Vagina (tissue), 2 donors: Measurements from ENCODE around the gene ZNF219. TPM values are rescaled to one million over a fixed set of nuclear protein-coding genes. Genes with fewer than 3 reads are reported as not detected.

ENCODE experiments used
- DNase-seq, 2 donors: peaks; one replicate each; pipeline ENCODE4 v3.0.0-alpha.2; 2017; ENCODE audit errors: extremely low spot score in 2 of 2
- H3K27ac ChIP-seq: fragments of 200-600 bp; sonication (generic); one replicate; pipeline ENCODE4 v1.5.1; 2019
- H3K27me3 ChIP-seq: fragments of 200-600 bp; sonication (generic); one replicate; pipeline ENCODE4 v1.5.1; 2019
- H3K36me3 ChIP-seq, 2 donors: fragments of 200-600 bp; sonication (generic); one replicate each; pipeline ENCODE4 v1.5.1; 2017 to 2019
- H3K4me1 ChIP-seq: fragments of 200-600 bp; sonication (generic); one replicate; pipeline ENCODE4 v1.5.1; 2019
- H3K4me3 ChIP-seq, 2 donors: fragments of 200-600 bp; sonication (generic); 1 replicate in 1 of 2; 2 replicates in 1 of 2; pipeline ENCODE4 v1.5.1; 2016 to 2019
- H3K9me3 ChIP-seq: fragments of 200-600 bp; sonication (generic); one replicate; pipeline ENCODE4 v1.5.1; 2019
- POLR2A ChIP-seq, 2 donors: fragments of 450-650 bp; IDR thresholded peaks; one replicate each; pipeline ENCODE4 v1.6.1; 2017; ENCODE audit warnings: antibody characterized with exemption in 2 of 2, mild to moderate bottlenecking in 2 of 2, moderate library complexity in 2 of 2
- POLR2AphosphoS5 ChIP-seq, 2 donors: sonication (generic); formaldehyde crosslinking; IDR thresholded peaks; one replicate each; pipeline ENCODE4 v1.9.0; 2017; ENCODE audit warnings: antibody characterized with exemption in 2 of 2, mild to moderate bottlenecking in 2 of 2, low read depth in 1 of 2; ENCODE audit not compliant: insufficient read depth in 1 of 2
- intact Hi-C: fragments of 100-400 bp; cut with DNase I; formaldehyde crosslinking; loops from one replicate; pipeline ENCODE4 v1.15.1; 2023
- total RNA-seq: library from RNA; depleted of rRNA; stranded (reverse); fragments of >200 nt; gene quantifications from one replicate; pipeline ENCODE4 v1.2.3, GENCODE V29; 2016
- TF ChIP-seq, protein P1 (sequence below), 3 experiments: fragments of 450-650 bp in 2 of 3; fragments of 200-600 bp in 1 of 3; sonication (generic) in 1 of 3; IDR thresholded peaks; one replicate each; pipeline ENCODE4 v1.5.1; 2017 to 2019; ENCODE audit warnings: antibody characterized with exemption in 3 of 3, mild to moderate bottlenecking in 2 of 3, moderate library complexity in 2 of 3

The ZNF219 gene
- total RNA-seq, 1 donor from 2014 or later: 69.2 TPM

DNA sequence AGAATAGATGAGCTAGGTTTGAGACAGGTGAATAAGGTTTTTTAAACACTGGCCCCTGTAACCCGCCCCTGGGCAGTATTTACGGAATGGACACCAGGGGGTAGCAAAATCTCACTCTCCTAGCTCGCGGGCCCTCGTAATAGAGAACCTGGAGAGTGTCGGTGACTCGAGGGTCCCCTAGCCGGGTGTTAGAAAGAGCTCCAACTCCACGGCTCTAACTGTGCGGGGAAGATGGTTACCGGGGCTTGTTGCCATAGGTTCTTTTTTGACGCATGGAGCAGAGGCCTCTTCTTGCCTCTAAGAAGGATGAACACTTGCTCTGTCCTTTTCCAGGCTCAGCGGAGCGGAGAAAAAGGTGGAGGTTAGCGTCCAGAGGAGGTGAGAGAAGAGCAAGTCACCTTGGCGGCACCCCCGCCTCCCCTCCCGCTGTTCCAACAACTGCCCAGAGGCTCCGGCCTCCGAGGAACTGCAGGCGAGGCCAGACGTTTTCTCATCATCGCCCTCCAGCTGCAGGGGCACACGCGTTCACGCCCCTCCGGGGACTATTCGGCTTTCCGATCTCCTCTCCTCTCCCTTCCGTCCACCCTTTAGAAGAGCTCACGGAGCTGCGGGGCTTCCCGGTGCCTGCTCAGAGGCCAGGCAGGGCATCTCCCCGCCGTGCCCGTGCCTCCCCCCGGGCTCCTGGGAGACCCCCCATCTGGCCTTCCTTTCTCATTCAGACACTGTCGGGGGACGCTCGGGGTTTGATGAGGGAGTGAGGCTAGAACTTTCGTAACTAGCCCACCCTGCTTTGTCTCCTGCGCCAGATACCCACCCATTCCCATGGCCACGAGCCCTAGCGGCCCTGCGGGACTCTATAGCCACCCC lies 29.7 kb downstream of the ZNF219 start:
- Histone ChIP-seq H3K36me3 (no peaks in the 10 kb centered on the region), H3K27ac (peak overlapping the region; percentile 95), H3K27me3 (no peaks in the 10 kb centered on the region), H3K4me1 (peaks cover 45% of the 10 kb centered on the region), H3K4me3 (peak overlapping the region; percentile 71 to 73), H3K9me3 (no peaks in the 10 kb centered on the region)
- intact Hi-C loops: loop anchor here (1.0 kb wide), 1 partner anchor 36 kb away; no protein-coding TSS in a partner anchor
- DNase-seq: no peak
- TF ChIP-seq, protein P1, sequence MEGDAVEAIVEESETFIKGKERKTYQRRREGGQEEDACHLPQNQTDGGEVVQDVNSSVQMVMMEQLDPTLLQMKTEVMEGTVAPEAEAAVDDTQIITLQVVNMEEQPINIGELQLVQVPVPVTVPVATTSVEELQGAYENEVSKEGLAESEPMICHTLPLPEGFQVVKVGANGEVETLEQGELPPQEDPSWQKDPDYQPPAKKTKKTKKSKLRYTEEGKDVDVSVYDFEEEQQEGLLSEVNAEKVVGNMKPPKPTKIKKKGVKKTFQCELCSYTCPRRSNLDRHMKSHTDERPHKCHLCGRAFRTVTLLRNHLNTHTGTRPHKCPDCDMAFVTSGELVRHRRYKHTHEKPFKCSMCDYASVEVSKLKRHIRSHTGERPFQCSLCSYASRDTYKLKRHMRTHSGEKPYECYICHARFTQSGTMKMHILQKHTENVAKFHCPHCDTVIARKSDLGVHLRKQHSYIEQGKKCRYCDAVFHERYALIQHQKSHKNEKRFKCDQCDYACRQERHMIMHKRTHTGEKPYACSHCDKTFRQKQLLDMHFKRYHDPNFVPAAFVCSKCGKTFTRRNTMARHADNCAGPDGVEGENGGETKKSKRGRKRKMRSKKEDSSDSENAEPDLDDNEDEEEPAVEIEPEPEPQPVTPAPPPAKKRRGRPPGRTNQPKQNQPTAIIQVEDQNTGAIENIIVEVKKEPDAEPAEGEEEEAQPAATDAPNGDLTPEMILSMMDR (IDR thresholded peaks at IDR 0.05): peak in 2 of 3 experiments; percentile 68 to 75
- TF ChIP-seq POLR2A (IDR thresholded peaks at IDR 0.05) (no peak), POLR2AphosphoS5 (IDR thresholded peaks at IDR 0.05; ENCODE audit: insufficient read depth in 1 of 2, low read depth in 1 of 2) (peak in 1 of 2 donors; percentile 33)

DNA sequence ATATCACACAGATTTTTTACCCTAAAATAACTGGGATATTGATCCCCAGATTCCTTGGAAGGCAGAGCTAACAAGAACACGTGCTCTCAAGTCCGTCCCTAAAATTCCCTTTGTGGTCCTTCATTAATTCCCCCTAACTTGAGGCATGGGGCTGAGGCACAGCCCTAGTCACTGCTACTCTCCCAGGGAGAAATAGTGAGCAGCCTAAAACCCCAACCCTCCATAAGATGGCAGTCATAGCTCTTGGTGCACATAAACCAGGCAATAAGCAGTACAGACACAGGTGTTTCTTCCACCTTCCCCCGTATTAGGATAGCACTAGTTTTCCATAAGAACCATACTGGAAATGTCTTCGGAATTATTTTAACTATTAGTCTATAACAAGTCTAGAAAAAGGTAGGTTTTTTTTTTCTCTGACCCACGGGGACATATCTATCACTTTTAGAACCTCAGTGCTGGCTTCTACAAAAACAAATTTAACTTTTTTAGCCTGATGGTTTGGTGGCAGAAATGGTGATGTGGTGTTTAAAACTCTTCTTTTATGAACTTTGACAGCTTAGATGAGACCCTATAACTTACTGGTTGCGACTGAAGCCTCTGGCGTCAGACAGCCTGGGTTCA lies 31.5 kb downstream of the ZNF219 start:
- Histone ChIP-seq H3K4me1 (peaks cover 31% of the 10 kb centered on the region), H3K27ac (no peak overlapping the region), H3K4me3 (no peak overlapping the region), H3K9me3 (no peaks in the 10 kb centered on the region), H3K27me3 (no peaks in the 10 kb centered on the region), H3K36me3 (no peaks in the 10 kb centered on the region)
- DNase-seq: no peak
- intact Hi-C loops: no loop called here
- no peak for TF ChIP-seq POLR2AphosphoS5 (IDR thresholded peaks at IDR 0.05; ENCODE audit: insufficient read depth in 1 of 2, low read depth in 1 of 2)
- TF ChIP-seq POLR2A (IDR thresholded peaks at IDR 0.05): no peak
- TF ChIP-seq, protein P1 (IDR thresholded peaks at IDR 0.05): no peak

DNA sequence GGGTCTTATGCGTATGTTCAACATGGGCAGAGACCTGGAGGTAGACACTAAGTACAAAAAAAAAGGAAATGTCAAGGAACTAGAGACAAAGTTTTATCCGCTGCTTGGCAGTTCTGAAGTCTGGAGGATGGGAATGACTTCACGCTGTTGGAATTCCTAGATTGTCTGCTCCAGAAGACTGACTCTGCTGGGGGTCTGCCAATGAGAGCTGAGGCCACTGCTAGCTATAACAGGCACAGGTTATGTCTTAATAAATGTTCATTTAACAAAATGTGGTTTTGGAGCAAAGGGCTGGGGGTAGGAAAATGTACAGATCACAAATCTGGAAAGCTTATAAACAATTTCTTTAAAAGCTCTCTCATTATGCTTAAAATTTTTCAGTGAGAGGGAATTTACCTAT lies 35.0 kb downstream of the ZNF219 start:
- Histone ChIP-seq H3K4me3 (no peak overlapping the region), H3K36me3 (no peaks in the 10 kb centered on the region), H3K9me3 (no peaks in the 10 kb centered on the region), H3K27me3 (no peaks in the 10 kb centered on the region), H3K27ac (no peak overlapping the region), H3K4me1 (peaks cover 3% of the 10 kb centered on the region)
- intact Hi-C loops: no loop called here
- no peak for DNase-seq
- TF ChIP-seq POLR2AphosphoS5 (IDR thresholded peaks at IDR 0.05; ENCODE audit: insufficient read depth in 1 of 2, low read depth in 1 of 2) (no peak), POLR2A (IDR thresholded peaks at IDR 0.05) (no peak)
- TF ChIP-seq, protein P1 (IDR thresholded peaks at IDR 0.05): no peak

DNA sequence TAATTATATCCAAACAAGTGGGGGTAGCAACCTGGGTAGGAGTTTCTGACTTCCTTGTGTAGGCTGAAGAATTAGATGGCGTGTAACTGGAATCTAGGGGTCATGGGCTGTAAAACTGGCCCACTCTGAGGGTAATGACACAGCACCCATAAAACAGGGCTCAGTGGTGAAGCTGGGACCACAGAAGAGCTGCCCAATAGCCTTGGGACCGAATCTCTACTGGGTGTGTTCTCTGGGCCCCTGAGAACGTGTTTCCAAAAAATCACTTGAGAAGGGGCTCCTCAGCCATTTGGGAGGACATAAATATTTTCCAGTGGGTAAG lies 37.1 kb downstream of the ZNF219 start:
- TF ChIP-seq, protein P1 (IDR thresholded peaks at IDR 0.05): no peak
- TF ChIP-seq POLR2AphosphoS5 (IDR thresholded peaks at IDR 0.05; ENCODE audit: insufficient read depth in 1 of 2, low read depth in 1 of 2) (no peak), POLR2A (IDR thresholded peaks at IDR 0.05) (no peak)
- H3K4me1 ChIP-seq: no peaks in the 10 kb centered on the region
- no peaks in the 10 kb centered on the region for H3K9me3 ChIP-seq
- no peak for DNase-seq
- H3K27me3 ChIP-seq: no peaks in the 10 kb centered on the region
- H3K27ac ChIP-seq: no peak overlapping the region
- no peak overlapping the region for H3K4me3 ChIP-seq
- no peaks in the 10 kb centered on the region for H3K36me3 ChIP-seq
- intact Hi-C loops: no loop called here
